ENCODE measurements around the gene ESM1.

- no peak for TF ChIP-seq REST (IDR thresholded peaks at IDR 0.05; ENCODE audit: low read depth)
- no peak for TF ChIP-seq CEBPB (IDR thresholded peaks at IDR 0.05)
- no peak for TF ChIP-seq TCF12 (IDR thresholded peaks at IDR 0.05; ENCODE audit: low read depth)
- TF ChIP-seq YY1 (IDR thresholded peaks at IDR 0.05; ENCODE audit: low read depth) = no peak
- no peak for TF ChIP-seq NFIC (IDR thresholded peaks at IDR 0.05)
- no peak for TF ChIP-seq EGR1 (IDR thresholded peaks at IDR 0.05)
- no peak for TF ChIP-seq USF1 (IDR thresholded peaks at IDR 0.05)
- TF ChIP-seq EP300 (IDR thresholded peaks at IDR 0.05; ENCODE audit: borderline replicate concordance) = no peak
- no peak for TF ChIP-seq TEAD4 (IDR thresholded peaks at IDR 0.05)
- TF ChIP-seq TAF1 (IDR thresholded peaks at IDR 0.05; ENCODE audit: low read depth) = no peak
- no peak for TF ChIP-seq FOXM1 (IDR thresholded peaks at IDR 0.05; ENCODE audit: borderline replicate concordance, low read depth)
Observed at GRCh38 chr5:54969856-54970828, 15.3 kb downstream of the ESM1 start.

Measured in Ishikawa (cell line).